HepG2 (cell line): Measurements from ENCODE around the gene HELLS. TPM values are rescaled to one million over a fixed set of nuclear protein-coding genes. Genes with fewer than 3 reads are reported as not detected.

ENCODE experiments used
- ATAC-seq: fragments of 200-7000 bp; cut with Tn5 transposase; 3 replicates; pipeline ENCODE4 v1.9.1; 2020; ENCODE audit warnings: mild to moderate bottlenecking, moderate library complexity
- BruUV-seq: library from RNA; stranded (reverse); fragments of 400-500 nt; replicated peaks from 2 replicates; lab custom pipeline; 2021; lab: Mats Ljungman, UMichigan
- CTCF ChIA-PET: fragments of 300-600 bp; formaldehyde crosslinking; extraction: SDS; loops from one replicate; lab custom pipeline; 2021; ENCODE audit warnings: low total read pairs, inconsistent platforms, low intra/inter-chr PET ratio; lab: Yijun Ruan, JAX
- POLR2A ChIA-PET: fragments of 350-600 bp; sonication (Branson Sonifier 250); formaldehyde crosslinking; loops from one replicate; lab custom pipeline; 2020; ENCODE audit warnings: antibody characterized with exemption, inconsistent platforms; lab: Yijun Ruan, JAX
- DNase-seq: peaks from one replicate; pipeline ENCODE4 v3.0.0-alpha.2; 2015; ENCODE audit warnings: low spot score
- FAIRE-seq: peaks from 3 replicates; lab custom pipeline; 2011; peaks lifted over from hg19 to GRCh38; lab: Jason Lieb, UNC
- H2AFZ ChIP-seq: one replicate; pipeline ENCODE4 v1.6.1; 2011; ENCODE audit warnings: low read length, inconsistent platforms
- H3K27ac ChIP-seq: fragments of 300-600 bp; 3 replicates; pipeline ENCODE4 v1.8.0; 2011; ENCODE audit warnings: mixed run types, mild to moderate bottlenecking, mixed read lengths, low read length, inconsistent platforms; ENCODE audit not compliant: insufficient read depth; ENCODE audit errors: extremely low read length
- H3K27me3 ChIP-seq, 2 experiments: fragments of 200-600 bp in 1 of 2; 2 replicates in 1 of 2; 3 replicates in 1 of 2; pipeline versions ENCODE4 v1.6.0 to v1.8.0; 2011; ENCODE audit warnings: low read length in 2 of 2, mild to moderate bottlenecking in 2 of 2, moderate library complexity in 2 of 2, inconsistent platforms in 1 of 2; ENCODE audit not compliant: insufficient read depth in 2 of 2, control insufficient read depth in 1 of 2
- H3K36me3 ChIP-seq, 2 experiments: fragments of 200-600 bp in 1 of 2; replicated peaks in 1 of 2; 2 replicates in 1 of 2; 3 replicates in 1 of 2; pipeline versions ENCODE4 v1.5.1 to v1.8.0; 2011; ENCODE audit warnings: low read length in 2 of 2, inconsistent platforms in 1 of 2; ENCODE audit not compliant: insufficient read depth in 2 of 2, control insufficient read depth in 1 of 2
- H3K4me1 ChIP-seq: 2 replicates; pipeline ENCODE4 v1.5.1; 2012; ENCODE audit warnings: low read length, inconsistent platforms; ENCODE audit not compliant: insufficient read depth
- H3K4me2 ChIP-seq: 2 replicates; pipeline ENCODE4 v1.6.0; 2011; ENCODE audit warnings: low read depth, low read length, inconsistent platforms
- H3K4me3 ChIP-seq, 3 experiments: fragments of 200-600 bp in 1 of 3; sonication (generic), shearing (Covaris generic) in 1 of 3; replicated peaks in 1 of 3; 2 replicates each; pipeline ENCODE4 v1.5.1; 2011 to 2016; ENCODE audit warnings: low read length in 3 of 3, inconsistent platforms in 2 of 3, low read depth in 2 of 3, mild to moderate bottlenecking in 2 of 3, control low read depth in 1 of 3, mixed read lengths in 1 of 3; ENCODE audit not compliant: insufficient read depth in 1 of 3
- H3K79me2 ChIP-seq: one replicate; pipeline ENCODE4 v1.6.1; 2011; ENCODE audit warnings: low read length, inconsistent platforms; ENCODE audit not compliant: insufficient read depth
- H3K9ac ChIP-seq: 2 replicates; pipeline ENCODE4 v1.6.0; 2011; ENCODE audit warnings: mild to moderate bottlenecking, low read depth, low read length, inconsistent platforms; ENCODE audit not compliant: insufficient read depth
- H3K9me3 ChIP-seq: 2 replicates; pipeline ENCODE4 v1.5.1; 2012; ENCODE audit warnings: mild to moderate bottlenecking, low read length
- H4K20me1 ChIP-seq: 2 replicates; pipeline ENCODE4 v1.6.0; 2011; ENCODE audit warnings: inconsistent platforms, mild to moderate bottlenecking, low read length, moderate library complexity; ENCODE audit not compliant: insufficient read depth
- GABPA ChIP-seq, 2 experiments: IDR thresholded peaks; 2 replicates each; pipeline ENCODE4 v1.6.1; 2011 to 2016; ENCODE audit warnings: low read depth in 2 of 2, low read length in 1 of 2, missing biosample characterization in 1 of 2, missing genetic modification characterization in 1 of 2
- GATA4 ChIP-seq: sonication (generic); IDR thresholded peaks from 2 replicates; pipeline ENCODE4 v1.6.1; 2016; ENCODE audit warnings: antibody characterized with exemption, low read depth, borderline replicate concordance
- MIER2 ChIP-seq: IDR thresholded peaks from 2 replicates; pipeline ENCODE4 v1.6.1; 2016; ENCODE audit warnings: missing biosample characterization, missing genetic modification reagents
- MTA3 ChIP-seq: sonication (generic); formaldehyde crosslinking; IDR thresholded peaks from 2 replicates; pipeline ENCODE4 v1.4.0; 2020; ENCODE audit warnings: missing genetic modification reagents
- NFYC ChIP-seq: IDR thresholded peaks from 2 replicates; pipeline ENCODE4 v1.6.1; 2016; ENCODE audit warnings: missing genetic modification reagents, missing compliant biosample characterization
- NR1H2 ChIP-seq: sonication (generic); formaldehyde crosslinking; IDR thresholded peaks from 2 replicates; pipeline ENCODE4 v1.8.1; 2022; ENCODE audit warnings: low read depth, missing genetic modification reagents, borderline replicate concordance
- RARG ChIP-seq: sonication (generic); formaldehyde crosslinking; IDR thresholded peaks from 2 replicates; pipeline ENCODE4 v1.4.0; 2020; ENCODE audit warnings: low read depth, mild to moderate bottlenecking, missing genetic modification reagents
- ZNF672 ChIP-seq: sonication (generic); formaldehyde crosslinking; IDR thresholded peaks from 2 replicates; pipeline ENCODE4 v1.8.1; 2022; ENCODE audit warnings: missing genetic modification reagents
- ZNF780A ChIP-seq: sonication (generic); formaldehyde crosslinking; IDR thresholded peaks from 2 replicates; pipeline ENCODE4 v1.8.0; 2022; ENCODE audit warnings: mild to moderate bottlenecking, missing genetic modification reagents, moderate library complexity
- WGBS: methylation state at CpG from one replicate; pipeline ENCODE4 v1.1.6; 2017; ENCODE audit warnings: low lambda C conversion rate; 5-methylcytosine and 5-hydroxymethylcytosine counted together
- in situ Hi-C: cut with HindIII; loops from 2 replicates; pipeline ENCODE4 v1.10.0; 2017; ENCODE audit warnings: low pct_unique_long_range_greater_than_20kb; ENCODE audit not compliant: extremely low pct_ligation_motif_present
- intact Hi-C: fragments of 100-400 bp; cut with micrococcal nuclease; formaldehyde crosslinking; loops from one replicate; pipeline ENCODE4 v1.10.0; 2022; ENCODE audit not compliant: unreplicated experiment
- polyA plus RNA-seq, 8 experiments: library from polyadenylated mRNA; depleted of rRNA in 3 of 8; stranded (reverse) in 7 of 8; unstranded in 1 of 8; fragments of >200 nt; fragmentation: Illumina TruSeq in 4 of 8; extraction: Trizol in 4 of 8; gene quantifications; 2 replicates each; pipeline versions ENCODE4 v1.2.1 to v1.2.3, GENCODE V29; 2011 to 2016; ENCODE audit warnings: low read depth in 4 of 8, missing spikeins in 1 of 8, mixed read lengths in 1 of 8; ENCODE audit not compliant: insufficient read depth in 1 of 8
- total RNA-seq, 5 experiments: library from RNA; depleted of rRNA; stranded (reverse); fragments of >200 nt; fragmentation: Illumina TruSeq; extraction: Trizol; gene quantifications; 2 replicates each; pipeline ENCODE4 v1.2.3, GENCODE V29; 2016; ENCODE audit warnings: low read depth in 1 of 5
- TF ChIP-seq, protein P1 (sequence below): sonication (generic); formaldehyde crosslinking; IDR thresholded peaks from 2 replicates; pipeline ENCODE4 v1.8.1; 2022; ENCODE audit warnings: mild to moderate bottlenecking, missing genetic modification reagents
- TF ChIP-seq, protein P2 (sequence below): sonication (generic); formaldehyde crosslinking; IDR thresholded peaks from 2 replicates; pipeline ENCODE4 v1.4.0; 2020; ENCODE audit warnings: mild to moderate bottlenecking, missing genetic modification reagents, borderline replicate concordance
- TF ChIP-seq, protein P3 (sequence below): sonication (generic); formaldehyde crosslinking; IDR thresholded peaks from 2 replicates; pipeline ENCODE4 v1.8.0; 2023; ENCODE audit warnings: mild to moderate bottlenecking, missing genetic modification reagents
- TF ChIP-seq, protein P4 (sequence below): sonication (generic); formaldehyde crosslinking; conservative IDR thresholded peaks from 2 replicates; pipeline ENCODE4 v1.8.0; 2022; ENCODE audit warnings: low read depth, missing genetic modification reagents

Gene HELLS
- total and polyA plus RNA-seq, 2 of the 13 experiments (the other 11 are each of a cell fraction or from before 2014, with no cell fraction given): 22.6 to 84.6 TPM

DNA sequence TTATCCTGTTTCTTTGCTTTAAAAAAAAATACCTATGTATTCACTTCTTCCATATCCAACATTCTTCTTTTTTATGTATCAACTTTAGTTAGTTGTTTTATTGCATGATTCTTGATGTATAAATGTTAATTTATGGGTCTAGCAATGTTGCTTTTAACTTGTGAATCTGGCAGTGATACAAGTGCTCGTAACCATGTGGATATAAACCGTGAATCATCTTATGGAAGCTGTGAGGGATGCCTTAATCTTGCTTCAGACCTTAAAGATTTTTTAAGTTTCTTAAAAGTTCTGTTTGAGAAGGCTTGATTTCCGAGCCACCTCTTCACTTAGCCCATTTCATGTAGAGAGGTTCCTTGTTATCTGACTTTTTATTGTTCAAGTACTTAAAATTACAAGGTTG, 25.9 kb downstream of the HELLS start (continued):
- TF ChIP-seq, protein P1, sequence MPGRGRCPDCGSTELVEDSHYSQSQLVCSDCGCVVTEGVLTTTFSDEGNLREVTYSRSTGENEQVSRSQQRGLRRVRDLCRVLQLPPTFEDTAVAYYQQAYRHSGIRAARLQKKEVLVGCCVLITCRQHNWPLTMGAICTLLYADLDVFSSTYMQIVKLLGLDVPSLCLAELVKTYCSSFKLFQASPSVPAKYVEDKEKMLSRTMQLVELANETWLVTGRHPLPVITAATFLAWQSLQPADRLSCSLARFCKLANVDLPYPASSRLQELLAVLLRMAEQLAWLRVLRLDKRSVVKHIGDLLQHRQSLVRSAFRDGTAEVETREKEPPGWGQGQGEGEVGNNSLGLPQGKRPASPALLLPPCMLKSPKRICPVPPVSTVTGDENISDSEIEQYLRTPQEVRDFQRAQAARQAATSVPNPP (CRISPR knock-in tag): no peak
- TF ChIP-seq ZNF780A (CRISPR knock-in tag) (no peak), GATA4 (no peak)

DNA sequence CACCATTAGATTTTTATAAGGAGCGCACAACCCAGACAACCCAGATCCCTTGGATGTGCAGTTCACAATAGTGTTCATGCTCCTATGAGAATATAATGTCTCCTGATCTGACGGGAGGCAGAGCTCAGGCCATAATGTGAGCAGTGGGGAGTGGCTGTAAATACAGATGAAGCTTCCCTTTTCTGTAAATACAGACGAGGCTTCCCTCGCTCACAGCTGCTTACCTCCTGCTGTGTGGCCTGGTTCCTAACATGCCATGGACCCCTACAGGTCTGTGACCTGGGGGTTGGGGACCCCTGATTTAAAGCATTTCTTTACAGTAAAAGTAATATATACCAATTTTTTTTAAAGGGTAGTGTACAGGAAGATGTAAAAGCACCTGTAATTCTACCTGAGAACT, 33.2 kb downstream of the HELLS start:
- Histone ChIP-seq H3K9me3 (no peaks in the 10 kb centered on the region), H3K9ac (no peak overlapping the region), H3K27ac (no peak overlapping the region), H3K4me3 (no peak overlapping the region), H3K4me1 (no peaks in the 10 kb centered on the region), H3K79me2 (no peaks in the 10 kb centered on the region), H3K4me2 (no peak overlapping the region), H4K20me1 (no peaks in the 10 kb centered on the region), H3K27me3 (no peaks in the 10 kb centered on the region), H3K36me3 (peaks cover 1 to 27% of the 10 kb centered on the region in 2 experiments; a peak in 4 of 5 replicates), H2AFZ (no peak overlapping the region)
- in situ Hi-C loops: no loop called here
- POLR2A ChIA-PET: no interaction called here
- no TSS peak for BruUV-seq
- ATAC-seq (no peak), FAIRE-seq (no peak), DNase-seq (no peak)
- WGBS: 96% methylated on average over 4 of the region's 4 CpGs
- intact Hi-C loops: no loop called here
- CTCF ChIA-PET: no interaction called here
- TF ChIP-seq, protein P2, sequence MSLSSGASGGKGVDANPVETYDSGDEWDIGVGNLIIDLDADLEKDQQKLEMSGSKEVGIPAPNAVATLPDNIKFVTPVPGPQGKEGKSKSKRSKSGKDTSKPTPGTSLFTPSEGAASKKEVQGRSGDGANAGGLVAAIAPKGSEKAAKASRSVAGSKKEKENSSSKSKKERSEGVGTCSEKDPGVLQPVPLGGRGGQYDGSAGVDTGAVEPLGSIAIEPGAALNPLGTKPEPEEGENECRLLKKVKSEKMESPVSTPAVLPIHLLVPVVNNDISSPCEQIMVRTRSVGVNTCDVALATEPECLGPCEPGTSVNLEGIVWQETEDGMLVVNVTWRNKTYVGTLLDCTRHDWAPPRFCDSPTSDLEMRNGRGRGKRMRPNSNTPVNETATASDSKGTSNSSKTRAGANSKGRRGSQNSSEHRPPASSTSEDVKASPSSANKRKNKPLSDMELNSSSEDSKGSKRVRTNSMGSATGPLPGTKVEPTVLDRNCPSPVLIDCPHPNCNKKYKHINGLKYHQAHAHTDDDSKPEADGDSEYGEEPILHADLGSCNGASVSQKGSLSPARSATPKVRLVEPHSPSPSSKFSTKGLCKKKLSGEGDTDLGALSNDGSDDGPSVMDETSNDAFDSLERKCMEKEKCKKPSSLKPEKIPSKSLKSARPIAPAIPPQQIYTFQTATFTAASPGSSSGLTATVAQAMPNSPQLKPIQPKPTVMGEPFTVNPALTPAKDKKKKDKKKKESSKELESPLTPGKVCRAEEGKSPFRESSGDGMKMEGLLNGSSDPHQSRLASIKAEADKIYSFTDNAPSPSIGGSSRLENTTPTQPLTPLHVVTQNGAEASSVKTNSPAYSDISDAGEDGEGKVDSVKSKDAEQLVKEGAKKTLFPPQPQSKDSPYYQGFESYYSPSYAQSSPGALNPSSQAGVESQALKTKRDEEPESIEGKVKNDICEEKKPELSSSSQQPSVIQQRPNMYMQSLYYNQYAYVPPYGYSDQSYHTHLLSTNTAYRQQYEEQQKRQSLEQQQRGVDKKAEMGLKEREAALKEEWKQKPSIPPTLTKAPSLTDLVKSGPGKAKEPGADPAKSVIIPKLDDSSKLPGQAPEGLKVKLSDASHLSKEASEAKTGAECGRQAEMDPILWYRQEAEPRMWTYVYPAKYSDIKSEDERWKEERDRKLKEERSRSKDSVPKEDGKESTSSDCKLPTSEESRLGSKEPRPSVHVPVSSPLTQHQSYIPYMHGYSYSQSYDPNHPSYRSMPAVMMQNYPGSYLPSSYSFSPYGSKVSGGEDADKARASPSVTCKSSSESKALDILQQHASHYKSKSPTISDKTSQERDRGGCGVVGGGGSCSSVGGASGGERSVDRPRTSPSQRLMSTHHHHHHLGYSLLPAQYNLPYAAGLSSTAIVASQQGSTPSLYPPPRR: no peak
- no peak for TF ChIP-seq MIER2
- TF ChIP-seq GABPA (IDR thresholded peaks at IDR 0.05; ENCODE audit: low read depth, low read length): no peak
- TF ChIP-seq GABPA (CRISPR knock-in tag; IDR thresholded peaks at IDR 0.05; ENCODE audit: low read depth): no peak
- no peak for TF ChIP-seq RARG (CRISPR knock-in tag)
- no peak for TF ChIP-seq MTA3 (CRISPR knock-in tag)
- no peak for TF ChIP-seq ZNF672
- TF ChIP-seq, protein P3, sequence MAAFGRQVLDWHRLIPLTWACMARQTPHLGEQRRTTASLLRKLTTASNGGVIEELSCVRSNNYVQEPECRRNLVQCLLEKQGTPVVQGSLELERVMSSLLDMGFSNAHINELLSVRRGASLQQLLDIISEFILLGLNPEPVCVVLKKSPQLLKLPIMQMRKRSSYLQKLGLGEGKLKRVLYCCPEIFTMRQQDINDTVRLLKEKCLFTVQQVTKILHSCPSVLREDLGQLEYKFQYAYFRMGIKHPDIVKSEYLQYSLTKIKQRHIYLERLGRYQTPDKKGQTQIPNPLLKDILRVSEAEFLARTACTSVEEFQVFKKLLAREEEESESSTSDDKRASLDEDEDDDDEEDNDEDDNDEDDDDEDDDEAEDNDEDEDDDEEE (CRISPR knock-in tag): no peak
- TF ChIP-seq NR1H2 (CRISPR knock-in tag): no peak
- TF ChIP-seq NFYC: no peak
- TF ChIP-seq, protein P4, sequence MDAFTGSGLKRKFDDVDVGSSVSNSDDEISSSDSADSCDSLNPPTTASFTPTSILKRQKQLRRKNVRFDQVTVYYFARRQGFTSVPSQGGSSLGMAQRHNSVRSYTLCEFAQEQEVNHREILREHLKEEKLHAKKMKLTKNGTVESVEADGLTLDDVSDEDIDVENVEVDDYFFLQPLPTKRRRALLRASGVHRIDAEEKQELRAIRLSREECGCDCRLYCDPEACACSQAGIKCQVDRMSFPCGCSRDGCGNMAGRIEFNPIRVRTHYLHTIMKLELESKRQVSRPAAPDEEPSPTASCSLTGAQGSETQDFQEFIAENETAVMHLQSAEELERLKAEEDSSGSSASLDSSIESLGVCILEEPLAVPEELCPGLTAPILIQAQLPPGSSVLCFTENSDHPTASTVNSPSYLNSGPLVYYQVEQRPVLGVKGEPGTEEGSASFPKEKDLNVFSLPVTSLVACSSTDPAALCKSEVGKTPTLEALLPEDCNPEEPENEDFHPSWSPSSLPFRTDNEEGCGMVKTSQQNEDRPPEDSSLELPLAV (CRISPR knock-in tag): no peak
